Smooth muscle cell (in vitro differentiated cells): ENCODE results near the gene ARHGEF19. TPM values are rescaled to one million over a fixed set of nuclear protein-coding genes. Genes with fewer than 3 reads are reported as not detected.
"Not testable (repeated sequence)": the region's sequence is repeated elsewhere in the genome, so short reads cannot be mapped to it uniquely, and the experiment has no call there.

ENCODE experiments used
- DNase-seq: peaks from one replicate; lab custom pipeline; 2025; ENCODE audit not compliant: unreplicated experiment; lab: John Stamatoyannopoulos, UW
- H2AFZ ChIP-seq: fragments of 200-600 bp; sonication (generic); 2 replicates; pipeline ENCODE4 v1.6.0; 2016; ENCODE audit warnings: antibody characterized with exemption, low read depth, mild to moderate bottlenecking
- H3F3A ChIP-seq: fragments of 200-600 bp; sonication (generic); 2 replicates; pipeline ENCODE4 v1.6.0; 2017; ENCODE audit warnings: antibody characterized with exemption, low read depth
- H3K27ac ChIP-seq: fragments of 200-600 bp; sonication (generic); 2 replicates; pipeline ENCODE4 v1.5.1; 2016; ENCODE audit warnings: low read depth, mild to moderate bottlenecking
- H3K27me3 ChIP-seq: fragments of 200-600 bp; sonication (generic); 2 replicates; pipeline ENCODE4 v1.6.1; 2016; ENCODE audit warnings: low read depth, mild to moderate bottlenecking
- H3K36me3 ChIP-seq: fragments of 200-600 bp; sonication (generic); 2 replicates; pipeline ENCODE4 v1.5.1; 2016; ENCODE audit warnings: low read depth
- H3K4me1 ChIP-seq: fragments of 200-600 bp; sonication (generic); 2 replicates; pipeline ENCODE4 v1.5.1; 2016; ENCODE audit warnings: low read depth
- H3K4me2 ChIP-seq: fragments of 200-600 bp; sonication (generic); 2 replicates; pipeline ENCODE4 v1.6.0; 2016; ENCODE audit warnings: mild to moderate bottlenecking
- H3K4me3 ChIP-seq: fragments of 200-600 bp; sonication (generic); 2 replicates; pipeline ENCODE4 v1.5.1; 2016; ENCODE audit warnings: mild to moderate bottlenecking
- H3K79me2 ChIP-seq: fragments of 200-600 bp; sonication (generic); 2 replicates; pipeline ENCODE4 v1.6.0; 2016; ENCODE audit warnings: low read depth, mild to moderate bottlenecking
- H3K9ac ChIP-seq: fragments of 200-600 bp; sonication (generic); 2 replicates; pipeline ENCODE4 v1.6.0; 2016; ENCODE audit warnings: low read depth
- H3K9me3 ChIP-seq: fragments of 200-600 bp; sonication (generic); replicated peaks from 2 replicates; pipeline ENCODE4 v1.5.1; 2016; ENCODE audit warnings: low read depth
- H4K20me1 ChIP-seq: fragments of 200-600 bp; sonication (generic); 2 replicates; pipeline ENCODE4 v1.6.0; 2016; ENCODE audit warnings: low read depth
- CTCF ChIP-seq: fragments of 200-600 bp; sonication (generic); IDR thresholded peaks from 2 replicates; pipeline ENCODE4 v1.5.1; 2017; ENCODE audit warnings: borderline replicate concordance, mild to moderate bottlenecking, antibody characterized with exemption; ENCODE audit not compliant: insufficient read depth, poor library complexity, severe bottlenecking
- WGBS: methylation state at CpG from one replicate; pipeline ENCODE4 v1.1.7; 2016; ENCODE audit warnings: low lambda C conversion rate; 5-methylcytosine and 5-hydroxymethylcytosine counted together
- polyA plus RNA-seq: library from polyadenylated mRNA; unstranded; fragments of >200 nt; fragmentation: Nextera tagmentation; extraction: Ambion mirVana; gene quantifications from 2 replicates; pipeline ENCODE4 v1.2.1, GENCODE V29; 2016
- total RNA-seq: library from RNA; depleted of rRNA; stranded (reverse); fragments of >200 nt; gene quantifications from 2 replicates; pipeline ENCODE4 v1.2.3, GENCODE V29; 2014

The ARHGEF19 gene
- total and polyA plus RNA-seq, 2 experiments from 2014 or later: 32.1 to 45.9 TPM

DNA sequence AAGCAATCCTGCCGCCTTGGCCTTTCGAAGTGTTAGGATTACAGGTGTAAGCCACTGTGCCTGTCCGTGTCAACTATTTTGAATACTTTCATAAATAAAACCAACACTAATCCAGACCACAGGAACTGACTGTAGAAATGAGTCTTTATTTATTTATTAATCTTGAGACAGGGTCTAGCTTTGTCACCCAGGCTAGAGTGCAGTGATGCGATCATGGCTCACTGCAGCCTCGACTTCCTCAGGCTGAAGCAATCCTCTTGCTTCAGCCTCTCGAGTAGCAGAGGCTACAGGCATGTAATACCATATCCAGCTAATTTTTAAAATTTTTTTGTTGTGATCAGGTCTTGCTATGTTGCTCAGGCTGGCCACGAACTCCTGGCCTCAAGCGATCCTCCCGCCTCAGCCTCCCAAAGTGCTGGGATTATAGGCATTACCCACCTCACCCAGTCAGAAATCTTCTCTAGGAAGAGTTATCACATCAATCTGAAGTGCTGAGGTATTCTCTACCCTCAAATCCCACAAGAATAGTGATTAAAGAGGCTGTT, 46.2 kb upstream of the ARHGEF19 start:
- Histone ChIP-seq H3K27ac (no peak overlapping the region), H2AFZ (no peak overlapping the region), H3K4me2 (no peak overlapping the region), H3K9me3 (no peaks in the 10 kb centered on the region), H3K9ac (no peak overlapping the region), H4K20me1 (peaks cover 93% of the 10 kb centered on the region), H3K4me3 (no peak overlapping the region), H3K27me3 (no peaks in the 10 kb centered on the region), H3F3A (no peaks in the 10 kb centered on the region), H3K36me3 (peaks cover 9% of the 10 kb centered on the region), H3K4me1 (no peaks in the 10 kb centered on the region), H3K79me2 (no peaks in the 10 kb centered on the region)
- no peak for TF ChIP-seq CTCF
- no peak for DNase-seq
- WGBS: 95% methylated on average over 9 of the region's 9 CpGs

DNA sequence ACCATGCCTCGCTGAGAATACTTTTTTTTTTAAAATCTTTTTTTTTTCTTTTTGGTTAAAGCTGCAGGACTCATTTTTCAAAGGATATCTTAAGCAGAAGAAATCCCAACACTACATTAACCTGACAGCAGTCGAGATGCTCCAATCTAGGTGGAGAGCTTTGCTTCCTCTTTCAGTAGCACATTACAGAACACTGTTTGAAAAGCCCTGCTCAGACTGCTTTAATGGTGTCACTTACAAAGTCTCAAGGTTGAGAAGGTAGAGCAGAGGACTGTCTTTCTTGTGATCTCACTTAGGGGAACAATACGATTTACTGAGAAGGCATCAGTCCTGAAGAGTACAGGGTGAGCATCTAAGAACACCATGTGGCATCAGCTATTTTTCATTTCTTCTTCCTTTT, 45.5 kb upstream of the ARHGEF19 start:
- TF ChIP-seq CTCF: no peak
- Histone ChIP-seq H2AFZ (no peak overlapping the region), H3F3A (no peaks in the 10 kb centered on the region), H3K27ac (no peak overlapping the region), H3K36me3 (peaks cover 9% of the 10 kb centered on the region), H3K4me3 (no peak overlapping the region), H3K27me3 (no peaks in the 10 kb centered on the region), H3K9me3 (no peaks in the 10 kb centered on the region), H3K4me2 (no peak overlapping the region), H3K79me2 (no peaks in the 10 kb centered on the region), H3K9ac (no peak overlapping the region), H4K20me1 (peaks cover 86% of the 10 kb centered on the region), H3K4me1 (no peaks in the 10 kb centered on the region)
- no peak for DNase-seq
- WGBS: 91% methylated on average over 3 of the region's 3 CpGs

DNA sequence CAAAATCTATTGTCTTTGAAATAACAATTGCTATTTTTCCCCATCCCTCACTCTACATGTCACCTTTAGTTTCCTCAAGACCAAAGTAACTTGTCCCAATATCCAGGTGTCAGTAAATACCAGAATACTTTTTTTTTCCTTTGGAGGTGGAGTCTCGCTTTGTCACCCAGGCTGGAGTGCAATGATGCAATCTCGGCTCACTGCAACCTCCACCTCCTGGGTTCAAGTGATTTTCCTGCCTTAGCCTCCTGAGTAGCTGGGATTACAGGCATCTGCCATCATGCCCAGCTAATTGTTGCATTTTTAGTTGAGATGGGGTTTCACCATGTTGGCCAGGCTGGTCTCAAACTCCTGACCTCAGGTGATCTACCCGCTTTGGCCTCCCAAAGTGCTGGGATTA, 45.1 kb upstream of the ARHGEF19 start:
- H3K9ac ChIP-seq, H3K4me1 ChIP-seq, H3K4me2 ChIP-seq, H3K4me3 ChIP-seq, H3K27me3 ChIP-seq, H3K9me3 ChIP-seq, H3K36me3 ChIP-seq, H3K79me2 ChIP-seq, DNase-seq, H3F3A ChIP-seq, H2AFZ ChIP-seq, H3K27ac ChIP-seq: not testable (repeated sequence)
- H4K20me1 ChIP-seq: peaks cover 86% of the 10 kb centered on the region
- 90% methylated on average over 3 of the region's 3 CpGs for WGBS

DNA sequence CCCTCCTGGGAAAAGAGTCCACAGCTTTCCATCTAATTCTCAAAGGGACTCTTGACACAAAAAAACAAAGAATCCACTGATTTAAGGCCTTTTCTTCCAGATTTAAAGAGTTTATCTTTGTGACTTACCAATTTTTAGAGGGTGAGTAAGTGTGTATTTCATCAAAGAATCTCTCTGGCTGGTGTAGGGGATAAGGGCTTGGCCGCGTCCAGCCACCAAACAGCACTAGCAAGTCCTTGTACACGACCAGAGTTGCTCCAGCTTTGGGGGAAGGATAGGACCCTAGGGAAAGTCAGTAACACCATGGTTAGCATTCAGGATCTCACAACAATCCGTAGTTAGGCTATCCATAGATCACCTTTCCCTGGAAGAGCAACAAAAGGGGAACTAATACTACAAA, 44.0 kb upstream of the ARHGEF19 start:
- H2AFZ ChIP-seq: no peak overlapping the region
- peaks cover 76% of the 10 kb centered on the region for H4K20me1 ChIP-seq
- H3K4me3 ChIP-seq: no peak overlapping the region
- H3K27ac ChIP-seq: no peak overlapping the region
- no peaks in the 10 kb centered on the region for H3K79me2 ChIP-seq
- no peak overlapping the region for H3K4me2 ChIP-seq
- H3K9ac ChIP-seq: peak overlapping the region; percentile 31
- DNase-seq: no peak
- H3F3A ChIP-seq: no peaks in the 10 kb centered on the region
- H3K9me3 ChIP-seq: no peaks in the 10 kb centered on the region
- WGBS: 75% methylated on average over 4 of the region's 4 CpGs
- H3K27me3 ChIP-seq: no peaks in the 10 kb centered on the region
- H3K36me3 ChIP-seq: peaks cover 9% of the 10 kb centered on the region
- H3K4me1 ChIP-seq: no peaks in the 10 kb centered on the region
- no peak for TF ChIP-seq CTCF
